ENCODE data around the gene ZMAT5.

ZMAT5 gene

DNA sequence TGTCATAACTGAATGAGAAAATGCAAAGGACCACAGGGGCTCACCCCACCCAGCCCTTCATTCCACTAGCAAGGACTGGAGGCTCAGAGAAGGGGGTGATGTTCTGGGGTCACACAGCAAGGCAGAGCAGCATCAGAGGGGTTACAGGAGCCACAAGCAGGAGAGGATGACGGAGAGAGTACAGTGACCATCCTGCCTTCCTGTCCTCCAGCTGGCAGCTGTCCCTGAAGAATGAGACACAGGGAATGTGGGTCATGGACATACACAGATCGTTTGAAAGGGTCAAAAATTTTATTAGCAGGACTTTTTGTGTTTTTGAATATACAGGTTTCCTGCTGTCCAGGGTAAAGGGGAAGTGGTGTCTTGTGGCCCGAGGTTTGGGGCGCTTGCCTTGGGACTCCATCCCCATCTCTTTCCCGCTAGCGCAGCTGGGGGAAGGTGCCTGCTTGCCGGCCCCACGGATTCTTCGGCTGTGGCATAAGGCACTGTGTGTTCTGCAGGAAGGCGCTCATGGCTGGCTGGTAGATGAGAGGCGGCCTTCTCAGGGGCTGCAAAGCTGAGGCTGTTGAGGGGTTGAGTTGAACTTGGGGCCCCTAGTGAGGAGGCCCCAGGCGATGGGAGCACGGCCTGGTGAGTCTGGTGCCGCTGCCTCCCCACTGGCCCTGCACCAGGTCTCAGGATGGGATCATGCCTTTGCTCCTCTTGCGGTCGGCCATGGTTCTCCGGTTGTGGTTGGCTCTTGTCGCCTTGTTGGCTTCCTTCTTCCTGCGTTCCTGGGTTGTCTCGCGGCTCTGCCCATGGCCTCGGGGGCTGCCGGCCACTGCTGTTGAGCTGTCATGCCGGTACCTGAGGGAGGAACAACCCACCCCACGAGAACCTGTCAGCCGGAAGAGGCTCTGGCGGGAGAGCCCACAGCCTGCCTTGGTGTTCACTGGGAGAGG lies 21.8 kb upstream of the ZMAT5 start:
- H3K4me3 ChIP-seq (ENCODE audit: insufficient read depth, low read length, poor library complexity, severe bottlenecking), result no peak overlapping the region
- H2AFZ ChIP-seq (ENCODE audit: low read depth, low read length, severe bottlenecking), result no peak overlapping the region
- H3K27me3 ChIP-seq (ENCODE audit: low read length), result no peaks in the 10 kb centered on the region
- TF ChIP-seq EZH2phosphoT487 (conservative IDR thresholded peaks at IDR 0.05; ENCODE audit: low read length) (no peak), CTCF (IDR thresholded peaks at IDR 0.05; ENCODE audit: insufficient read depth, low read length, poor library complexity, severe bottlenecking) (no peak)
- H3K4me2 ChIP-seq (ENCODE audit: low read depth, low read length, poor library complexity, severe bottlenecking), result no peak overlapping the region
- H3K79me2 ChIP-seq (ENCODE audit: insufficient read depth, low read length), result no peaks in the 10 kb centered on the region
- H4K20me1 ChIP-seq (ENCODE audit: low read depth, low read length), result no peaks in the 10 kb centered on the region
- H3K9me3 ChIP-seq (ENCODE audit: insufficient read depth, low read length), result no peaks in the 10 kb centered on the region
- H3K9me2 ChIP-seq (replicated peaks; ENCODE audit: insufficient read depth, low read length), result no peaks in the 10 kb centered on the region
- H3F3A ChIP-seq (ENCODE audit: insufficient read depth), result no peaks in the 10 kb centered on the region
- H3K27ac ChIP-seq (ENCODE audit: low read depth, low read length), result no peak overlapping the region
- H3K36me3 ChIP-seq (ENCODE audit: low read length), result no peaks in the 10 kb centered on the region
- H3K9ac ChIP-seq (ENCODE audit: low read length), result no peak overlapping the region

DNA sequence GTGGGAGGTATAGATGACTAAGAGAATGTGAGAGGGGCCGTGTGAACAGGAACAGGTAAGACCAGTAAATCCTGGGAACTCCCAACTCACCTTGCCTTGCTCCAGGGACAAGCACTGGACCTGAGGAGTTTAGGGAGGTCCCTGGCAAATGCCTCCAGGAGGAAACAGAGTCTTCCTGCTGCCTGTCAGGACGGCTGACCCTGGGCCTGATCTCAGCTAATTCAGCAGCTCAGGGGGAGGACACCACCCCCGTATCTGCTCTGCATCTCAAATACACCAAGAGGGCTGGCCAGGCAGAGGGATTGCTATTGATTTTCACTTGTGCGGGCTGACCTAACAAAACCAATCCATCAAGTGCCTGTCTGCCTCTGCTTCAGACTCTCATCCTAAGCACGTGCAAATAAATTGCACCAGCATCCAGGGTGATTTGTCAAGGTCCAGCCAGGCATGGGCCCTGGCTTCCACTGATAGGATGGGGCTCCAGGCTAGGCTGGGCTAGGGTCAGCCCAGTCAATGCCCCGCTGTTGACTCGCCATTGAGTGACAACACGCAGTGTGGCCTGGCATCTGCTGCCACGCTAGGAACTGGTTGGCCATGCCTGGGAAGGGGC lies 20.7 kb upstream of the ZMAT5 start:
- Histone ChIP-seq H3K9ac (ENCODE audit: low read length) (no peak overlapping the region), H3F3A (ENCODE audit: insufficient read depth) (no peaks in the 10 kb centered on the region), H3K27me3 (ENCODE audit: low read length) (no peaks in the 10 kb centered on the region), H3K9me2 (replicated peaks; ENCODE audit: insufficient read depth, low read length) (no peaks in the 10 kb centered on the region), H3K4me3 (ENCODE audit: insufficient read depth, low read length, poor library complexity, severe bottlenecking) (no peak overlapping the region), H4K20me1 (ENCODE audit: low read depth, low read length) (no peaks in the 10 kb centered on the region), H3K4me2 (ENCODE audit: low read depth, low read length, poor library complexity, severe bottlenecking) (no peak overlapping the region), H3K27ac (ENCODE audit: low read depth, low read length) (no peak overlapping the region), H3K36me3 (ENCODE audit: low read length) (no peaks in the 10 kb centered on the region), H3K79me2 (ENCODE audit: insufficient read depth, low read length) (no peaks in the 10 kb centered on the region), H2AFZ (ENCODE audit: low read depth, low read length, severe bottlenecking) (no peak overlapping the region), H3K9me3 (ENCODE audit: insufficient read depth, low read length) (no peaks in the 10 kb centered on the region)
- TF ChIP-seq CTCF (IDR thresholded peaks at IDR 0.05; ENCODE audit: insufficient read depth, low read length, poor library complexity, severe bottlenecking), result no peak
- TF ChIP-seq EZH2phosphoT487 (conservative IDR thresholded peaks at IDR 0.05; ENCODE audit: low read length), result no peak

DNA sequence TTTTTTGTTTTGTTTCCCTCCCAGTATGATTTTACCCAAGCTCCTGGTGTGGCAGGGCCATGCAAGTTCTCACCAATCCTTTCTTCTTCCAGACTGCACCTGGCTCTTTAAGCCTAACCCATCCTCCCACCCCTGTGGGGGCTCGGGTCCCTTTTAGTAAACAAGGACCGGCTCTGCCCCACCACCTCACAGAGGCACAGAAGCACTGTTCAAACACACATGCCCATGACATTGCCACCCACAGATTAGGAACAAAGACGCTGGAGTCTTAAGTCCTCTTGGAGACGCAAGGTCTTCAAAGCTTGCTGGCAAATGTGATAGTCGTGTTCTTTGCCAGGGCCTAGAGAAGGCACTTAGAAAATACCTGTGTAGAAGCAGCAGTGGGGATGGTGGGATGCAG lies 19.2 kb upstream of the ZMAT5 start:
- H3K27me3 ChIP-seq (ENCODE audit: low read length), result no peaks in the 10 kb centered on the region
- H2AFZ ChIP-seq (ENCODE audit: low read depth, low read length, severe bottlenecking), result no peak overlapping the region
- no peaks in the 10 kb centered on the region for H3K9me3 ChIP-seq (ENCODE audit: insufficient read depth, low read length)
- no peaks in the 10 kb centered on the region for H3K36me3 ChIP-seq (ENCODE audit: low read length)
- H3K9ac ChIP-seq (ENCODE audit: low read length), result no peak overlapping the region
- no peaks in the 10 kb centered on the region for H3K79me2 ChIP-seq (ENCODE audit: insufficient read depth, low read length)
- no peak overlapping the region for H3K4me3 ChIP-seq (ENCODE audit: insufficient read depth, low read length, poor library complexity, severe bottlenecking)
- TF ChIP-seq CTCF (IDR thresholded peaks at IDR 0.05; ENCODE audit: insufficient read depth, low read length, poor library complexity, severe bottlenecking) (no peak), EZH2phosphoT487 (conservative IDR thresholded peaks at IDR 0.05; ENCODE audit: low read length) (no peak)
- no peaks in the 10 kb centered on the region for H3K9me2 ChIP-seq (replicated peaks; ENCODE audit: insufficient read depth, low read length)
- no peak overlapping the region for H3K4me2 ChIP-seq (ENCODE audit: low read depth, low read length, poor library complexity, severe bottlenecking)
- H3F3A ChIP-seq (ENCODE audit: insufficient read depth), result no peaks in the 10 kb centered on the region
- no peaks in the 10 kb centered on the region for H4K20me1 ChIP-seq (ENCODE audit: low read depth, low read length)
- H3K27ac ChIP-seq (ENCODE audit: low read depth, low read length), result no peak overlapping the region

All from SU-DHL-6 (cell line).